Suprapubic skin (tissue), 4 donors: Measurements from ENCODE around the gene SCAANT1. TPM values are rescaled to one million over a fixed set of nuclear protein-coding genes. Genes with fewer than 3 reads are reported as not detected.

ENCODE experiments used
- DNase-seq, 2 donors: peaks; one replicate each; pipeline ENCODE4 v3.0.0-alpha.2; 2019; ENCODE audit warnings: low spot score in 2 of 2
- H3K27ac ChIP-seq: fragments of 200-600 bp; sonication (generic); one replicate; pipeline ENCODE4 v1.5.1; 2019
- H3K27me3 ChIP-seq: fragments of 200-600 bp; sonication (generic); one replicate; pipeline ENCODE4 v1.5.1; 2019
- H3K36me3 ChIP-seq: fragments of 200-600 bp; sonication (generic); one replicate; pipeline ENCODE4 v1.5.1; 2019
- H3K4me1 ChIP-seq: fragments of 200-600 bp; sonication (generic); one replicate; pipeline ENCODE4 v1.5.1; 2019
- H3K4me3 ChIP-seq: fragments of 200-600 bp; sonication (generic); one replicate; pipeline ENCODE4 v1.5.1; 2019; ENCODE audit warnings: mild to moderate bottlenecking
- H3K9me3 ChIP-seq: fragments of 200-600 bp; sonication (generic); one replicate; pipeline ENCODE4 v1.5.1; 2019
- CTCF ChIP-seq, 2 donors: fragments of 200-600 bp in 1 of 2; fragments of 450-650 bp in 1 of 2; sonication (generic) in 1 of 2; IDR thresholded peaks; one replicate each; pipeline ENCODE4 v1.5.1; 2016 to 2019; ENCODE audit warnings: antibody characterized with exemption in 2 of 2, mild to moderate bottlenecking in 1 of 2, moderate library complexity in 1 of 2
- EP300 ChIP-seq: sonication (generic); formaldehyde crosslinking; IDR thresholded peaks from one replicate; pipeline ENCODE4 v1.6.1; 2017; ENCODE audit warnings: antibody characterized with exemption
- POLR2A ChIP-seq, 2 donors: fragments of 450-650 bp; IDR thresholded peaks; one replicate each; pipeline ENCODE4 v1.6.1; 2017; ENCODE audit warnings: antibody characterized with exemption in 2 of 2, mild to moderate bottlenecking in 2 of 2, moderate library complexity in 2 of 2
- POLR2AphosphoS5 ChIP-seq, 3 donors: sonication (generic); formaldehyde crosslinking; IDR thresholded peaks; one replicate each; pipeline ENCODE4 v1.6.1; 2017; ENCODE audit warnings: antibody characterized with exemption in 3 of 3
- WGBS: methylation state at CpG from one replicate; pipeline ENCODE4 v1.1.5; 2018; 5-methylcytosine and 5-hydroxymethylcytosine counted together
- total RNA-seq, 4 donors: library from RNA; depleted of rRNA; stranded (reverse); fragments of >200 nt; gene quantifications; one replicate each; pipeline ENCODE4 v1.1.0, GENCODE V29; 2016

SCAANT1 gene
- total RNA-seq, 4 donors from 2014 or later, result not detected

DNA sequence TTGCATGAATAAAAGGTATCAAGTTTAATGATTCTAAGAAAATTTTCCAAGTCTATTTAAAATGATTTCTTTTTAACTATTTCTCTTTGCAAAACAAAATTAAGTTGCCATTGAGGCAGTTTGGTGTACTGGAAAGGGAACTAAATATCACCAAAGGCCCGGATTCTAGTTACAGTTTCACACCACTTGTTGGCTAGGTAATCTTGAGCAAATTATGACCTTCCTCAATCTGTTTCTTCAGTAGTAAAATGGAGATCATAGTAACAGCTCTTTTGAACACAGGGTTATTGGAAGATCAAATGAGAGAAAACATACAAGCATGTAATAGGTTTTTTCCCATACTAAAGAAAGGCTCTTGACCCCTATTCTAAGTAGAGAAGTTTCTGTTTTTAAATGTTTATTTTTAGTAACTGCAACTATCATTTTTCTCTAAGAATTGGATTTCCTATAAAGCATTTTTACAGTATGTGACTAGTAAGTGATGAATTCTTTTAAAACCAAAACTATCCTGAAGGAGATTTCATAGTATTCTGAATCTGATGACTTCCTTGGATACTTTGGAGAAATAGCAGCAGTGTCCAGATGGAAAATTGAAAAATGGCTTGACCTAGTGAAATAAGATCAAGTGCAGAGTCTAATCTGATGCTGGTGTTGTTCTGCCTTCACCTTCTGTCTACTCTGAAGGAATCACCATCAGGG lies 15.7 kb downstream of the SCAANT1 start:
- Histone ChIP-seq H3K36me3 (peaks cover 10% of the 10 kb centered on the region), H3K4me1 (no peaks in the 10 kb centered on the region), H3K27me3 (no peaks in the 10 kb centered on the region), H3K4me3 (no peak overlapping the region), H3K27ac (no peak overlapping the region), H3K9me3 (no peaks in the 10 kb centered on the region)
- TF ChIP-seq CTCF (IDR thresholded peaks at IDR 0.05), result no peak
- TF ChIP-seq EP300, result no peak
- TF ChIP-seq POLR2A (IDR thresholded peaks at IDR 0.05), result no peak
- TF ChIP-seq POLR2AphosphoS5 (IDR thresholded peaks at IDR 0.05), result no peak
- 81% methylated on average over 1 of the region's 1 CpG for WGBS
- no peak for DNase-seq

DNA sequence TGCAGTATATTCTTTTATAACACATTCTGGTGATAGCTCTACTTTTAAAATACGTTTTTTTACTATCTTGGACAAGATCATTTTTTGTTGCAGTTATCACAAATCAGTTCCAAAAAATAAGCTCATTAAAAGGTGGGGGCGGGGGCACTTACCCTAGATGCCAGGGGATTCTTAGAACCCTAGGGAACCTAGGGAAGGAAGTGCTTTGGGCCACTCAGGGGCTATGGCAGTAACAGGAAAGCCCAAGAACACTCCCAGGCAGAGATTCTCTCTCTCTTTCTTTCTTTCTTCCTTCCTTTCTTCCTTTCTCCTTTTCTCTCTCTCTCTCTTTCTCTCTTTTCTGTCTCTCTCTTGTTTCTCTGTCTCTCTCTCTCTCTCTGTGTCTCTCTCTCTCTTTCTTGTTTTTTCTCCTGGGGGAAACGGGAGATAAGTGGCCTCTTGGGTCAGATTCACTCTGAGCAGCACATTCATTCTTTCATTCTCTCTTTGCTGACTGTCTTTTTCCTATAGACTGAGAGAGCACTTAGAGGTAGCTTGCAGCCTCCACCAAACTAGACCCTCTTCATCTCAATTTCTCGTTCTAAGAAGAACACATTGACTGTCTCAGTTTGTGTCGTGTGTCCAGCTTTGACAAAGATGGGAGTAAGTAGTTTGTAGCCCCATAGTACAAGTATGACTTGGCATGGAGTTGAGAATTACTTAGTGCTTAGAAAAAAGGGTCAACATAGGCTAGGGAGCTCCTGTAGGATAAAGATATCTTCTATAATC lies 16.6 kb downstream of the SCAANT1 start:
- Histone ChIP-seq H3K9me3 (no peaks in the 10 kb centered on the region), H3K4me1 (no peaks in the 10 kb centered on the region), H3K36me3 (peaks cover 10% of the 10 kb centered on the region), H3K27me3 (no peaks in the 10 kb centered on the region), H3K27ac (no peak overlapping the region), H3K4me3 (no peak overlapping the region)
- 72% methylated on average over 5 of the region's 5 CpGs for WGBS
- no peak for DNase-seq
- TF ChIP-seq POLR2AphosphoS5 (IDR thresholded peaks at IDR 0.05) (no peak), CTCF (IDR thresholded peaks at IDR 0.05) (no peak), POLR2A (IDR thresholded peaks at IDR 0.05) (no peak), EP300 (no peak)

GRCh38 chr3:63892773-63893352 lies 19.3 kb downstream of the SCAANT1 start:
- no peaks in the 10 kb centered on the region for H3K4me1 ChIP-seq
- H3K4me3 ChIP-seq, result no peak overlapping the region
- H3K36me3 ChIP-seq, result no peaks in the 10 kb centered on the region
- H3K27ac ChIP-seq, result no peak overlapping the region
- H3K9me3 ChIP-seq, result no peaks in the 10 kb centered on the region
- 93% methylated on average over 1 of the region's 1 CpG for WGBS
- TF ChIP-seq CTCF (IDR thresholded peaks at IDR 0.05) (no peak), POLR2A (IDR thresholded peaks at IDR 0.05) (no peak), POLR2AphosphoS5 (IDR thresholded peaks at IDR 0.05) (no peak), EP300 (no peak)
- DNase-seq, result no peak
- no peaks in the 10 kb centered on the region for H3K27me3 ChIP-seq

DNA sequence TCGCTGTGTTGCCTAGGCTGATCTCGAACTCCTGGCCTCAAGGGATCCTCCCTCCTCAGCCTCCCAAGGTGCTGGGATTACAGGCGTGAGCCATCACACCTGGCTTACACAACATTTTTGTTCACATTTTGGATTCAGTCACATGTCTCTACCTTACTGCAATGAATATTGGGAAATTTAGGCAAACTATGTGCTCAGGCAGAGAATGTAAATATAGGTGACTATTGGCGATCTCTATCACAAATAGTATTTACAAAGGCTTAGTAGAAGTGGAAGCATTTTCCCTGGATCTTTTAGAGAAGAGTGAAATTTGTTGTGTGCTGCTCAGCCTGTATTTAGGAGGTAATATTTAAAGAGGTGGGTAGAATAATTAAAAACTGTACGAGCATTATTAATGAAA lies 20.7 kb downstream of the SCAANT1 start:
- DNase-seq, result no peak
- no peak overlapping the region for H3K4me3 ChIP-seq
- TF ChIP-seq EP300 (no peak), CTCF (IDR thresholded peaks at IDR 0.05) (no peak), POLR2AphosphoS5 (IDR thresholded peaks at IDR 0.05) (no peak), POLR2A (IDR thresholded peaks at IDR 0.05) (no peak)
- H3K27ac ChIP-seq, result no peak overlapping the region
- H3K36me3 ChIP-seq, result no peaks in the 10 kb centered on the region
- H3K4me1 ChIP-seq, result peaks cover 7% of the 10 kb centered on the region
- H3K27me3 ChIP-seq, result no peaks in the 10 kb centered on the region
- 97% methylated on average over 5 of the region's 5 CpGs for WGBS
- H3K9me3 ChIP-seq, result no peaks in the 10 kb centered on the region

DNA sequence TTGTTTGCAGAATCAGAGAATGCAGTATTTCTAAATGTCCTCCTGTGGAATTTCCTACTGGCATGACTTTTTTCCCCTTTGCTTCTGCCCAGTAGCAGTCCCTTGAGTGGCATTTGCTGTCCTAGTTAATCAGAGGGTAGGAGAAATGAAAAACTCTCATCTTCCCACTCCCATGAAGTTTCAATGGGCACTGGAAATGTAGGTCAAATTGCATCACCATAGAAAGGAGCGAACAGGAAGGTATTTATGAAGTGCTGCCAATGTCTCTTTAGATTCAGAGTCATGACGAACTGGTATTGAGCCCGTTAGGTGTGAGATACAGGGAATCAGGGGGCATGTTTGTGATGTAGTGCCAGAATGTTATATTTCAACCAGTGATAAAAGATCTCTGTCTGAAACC lies 25.3 kb downstream of the SCAANT1 start:
- 42% methylated on average over 3 of the region's 3 CpGs for WGBS
- Histone ChIP-seq H3K27me3 (no peaks in the 10 kb centered on the region), H3K27ac (no peak overlapping the region), H3K4me3 (no peak overlapping the region), H3K4me1 (peaks cover 17% of the 10 kb centered on the region), H3K36me3 (no peaks in the 10 kb centered on the region), H3K9me3 (no peaks in the 10 kb centered on the region)
- TF ChIP-seq CTCF (IDR thresholded peaks at IDR 0.05) (no peak), POLR2AphosphoS5 (IDR thresholded peaks at IDR 0.05) (no peak), EP300 (no peak), POLR2A (IDR thresholded peaks at IDR 0.05) (no peak)
- DNase-seq, result no peak
